Peyer's patch (tissue), 4 donors: ENCODE measurements around the gene PDE5A.
"Not testable (repeated sequence)": the region's sequence is repeated elsewhere in the genome, so short reads cannot be mapped to it uniquely, and the experiment has no call there.

Source experiments
- POLR2A ChIP-seq, 2 donors: fragments of 450-650 bp; IDR thresholded peaks; one replicate each; pipeline ENCODE4 v1.5.1; 2017; ENCODE audit warnings: antibody characterized with exemption in 2 of 2, mild to moderate bottlenecking in 2 of 2, moderate library complexity in 2 of 2
- TF ChIP-seq, protein P1 (sequence below), 6 experiments: fragments of 450-650 bp in 4 of 6; fragments of 200-600 bp in 2 of 6; sonication (generic) in 1 of 6; IDR thresholded peaks; one replicate each; pipeline ENCODE4 v1.5.1; 2017 to 2019; ENCODE audit warnings: antibody characterized with exemption in 6 of 6, mild to moderate bottlenecking in 3 of 6, moderate library complexity in 1 of 6

DNA sequence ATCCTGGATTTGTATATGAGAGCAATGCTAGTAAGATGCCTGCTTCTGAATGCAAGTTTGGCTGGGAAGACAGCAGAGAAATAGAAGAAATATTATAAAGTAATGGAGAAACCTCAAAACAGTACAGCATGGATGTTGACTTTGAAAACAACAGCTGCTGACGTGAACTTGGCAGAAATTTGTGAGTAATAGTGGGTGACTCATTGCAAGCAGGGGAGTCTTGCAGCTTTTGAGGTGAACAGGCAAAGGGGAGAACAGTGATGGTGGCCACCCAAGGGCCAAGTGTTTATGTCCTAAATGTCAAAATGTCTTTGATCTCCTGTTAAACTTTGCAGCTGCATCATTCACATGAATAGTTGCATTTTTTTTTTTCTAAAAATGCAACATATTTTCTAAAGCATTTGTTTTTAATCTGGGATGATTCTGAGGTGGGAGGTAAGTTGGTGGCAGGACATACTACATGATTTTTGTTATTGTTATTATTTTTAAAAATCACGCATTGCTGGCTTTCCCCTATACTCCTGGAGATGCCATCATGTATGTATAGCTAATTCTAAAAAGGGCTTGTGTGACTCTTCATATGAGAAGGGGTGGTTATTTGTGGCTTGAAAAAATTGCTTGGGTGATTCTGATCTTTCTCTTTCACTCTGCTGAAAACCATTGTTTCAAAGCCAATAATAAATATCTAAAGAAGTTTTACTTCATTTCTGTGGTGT, 158.4 kb downstream of the PDE5A start:
- TF ChIP-seq, protein P1, sequence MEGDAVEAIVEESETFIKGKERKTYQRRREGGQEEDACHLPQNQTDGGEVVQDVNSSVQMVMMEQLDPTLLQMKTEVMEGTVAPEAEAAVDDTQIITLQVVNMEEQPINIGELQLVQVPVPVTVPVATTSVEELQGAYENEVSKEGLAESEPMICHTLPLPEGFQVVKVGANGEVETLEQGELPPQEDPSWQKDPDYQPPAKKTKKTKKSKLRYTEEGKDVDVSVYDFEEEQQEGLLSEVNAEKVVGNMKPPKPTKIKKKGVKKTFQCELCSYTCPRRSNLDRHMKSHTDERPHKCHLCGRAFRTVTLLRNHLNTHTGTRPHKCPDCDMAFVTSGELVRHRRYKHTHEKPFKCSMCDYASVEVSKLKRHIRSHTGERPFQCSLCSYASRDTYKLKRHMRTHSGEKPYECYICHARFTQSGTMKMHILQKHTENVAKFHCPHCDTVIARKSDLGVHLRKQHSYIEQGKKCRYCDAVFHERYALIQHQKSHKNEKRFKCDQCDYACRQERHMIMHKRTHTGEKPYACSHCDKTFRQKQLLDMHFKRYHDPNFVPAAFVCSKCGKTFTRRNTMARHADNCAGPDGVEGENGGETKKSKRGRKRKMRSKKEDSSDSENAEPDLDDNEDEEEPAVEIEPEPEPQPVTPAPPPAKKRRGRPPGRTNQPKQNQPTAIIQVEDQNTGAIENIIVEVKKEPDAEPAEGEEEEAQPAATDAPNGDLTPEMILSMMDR (IDR thresholded peaks at IDR 0.05): not testable (repeated sequence)
- TF ChIP-seq POLR2A (IDR thresholded peaks at IDR 0.05): not testable (repeated sequence)
